Hematopoietic multipotent progenitor cell (in vitro differentiated cells): ENCODE measurements around the gene COL4A4. TPM values are rescaled to one million over a fixed set of nuclear protein-coding genes. Genes with fewer than 3 reads are reported as not detected.
"Not testable (repeated sequence)": the region's sequence is repeated elsewhere in the genome, so short reads cannot be mapped to it uniquely, and the experiment has no call there.

ENCODE experiments used
- DNase-seq, 3 donors: peaks; one replicate each; pipeline ENCODE4 v3.0.0-alpha.2; 2011 to 2015; ENCODE audit warnings: low read depth in 2 of 3, low spot score in 2 of 3
- total RNA-seq: library from RNA; depleted of rRNA; stranded (reverse); fragments of >200 nt; gene quantifications from one replicate; pipeline ENCODE4 v1.2.3, GENCODE V29; 2012

Gene COL4A4
- total RNA-seq, 1 donor: not detected

GRCh38 chr2:227117852-227118251 lies 46.2 kb downstream of the COL4A4 start:
- DNase-seq: no peak

GRCh38 chr2:227117027-227117426 lies 47.0 kb downstream of the COL4A4 start:
- no peak for DNase-seq

GRCh38 chr2:227115761-227116160 lies 48.2 kb downstream of the COL4A4 start:
- DNase-seq: no peak

- DNase-seq: peak in 2 of 3 donors; percentile 29 to 66
Observed at GRCh38 chr2:227106845-227107759, 56.9 kb downstream of the COL4A4 start.

GRCh38 chr2:227103583-227103982 lies 60.4 kb downstream of the COL4A4 start:
- DNase-seq: no peak

GRCh38 chr2:227099340-227099739 lies 64.7 kb downstream of the COL4A4 start:
- no peak for DNase-seq

- DNase-seq: no peak
Observed at GRCh38 chr2:227098162-227098515, 65.9 kb downstream of the COL4A4 start.

GRCh38 chr2:227097495-227098161 lies 66.4 kb downstream of the COL4A4 start:
- no peak for DNase-seq

GRCh38 chr2:227095346-227095745 lies 68.7 kb downstream of the COL4A4 start:
- no peak for DNase-seq

- DNase-seq: no peak
Observed at GRCh38 chr2:227082286-227082685, 81.7 kb downstream of the COL4A4 start.

- DNase-seq: no peak
Observed at GRCh38 chr2:227079726-227080125, 84.3 kb downstream of the COL4A4 start.

GRCh38 chr2:227065065-227065464 lies 98.9 kb downstream of the COL4A4 start:
- not testable (repeated sequence) for DNase-seq

GRCh38 chr2:227058888-227059399 lies 105.1 kb downstream of the COL4A4 start:
- no peak for DNase-seq

- no peak for DNase-seq
Observed at GRCh38 chr2:227057743-227058447, 106.1 kb downstream of the COL4A4 start.

- DNase-seq: no peak
Observed at GRCh38 chr2:227057060-227057459, 106.9 kb downstream of the COL4A4 start.

- no peak for DNase-seq
Observed at GRCh38 chr2:227054006-227054405, 110.0 kb downstream of the COL4A4 start.

- DNase-seq: no peak
Observed at GRCh38 chr2:227052879-227053278, 111.1 kb downstream of the COL4A4 start.

- no peak for DNase-seq
Observed at GRCh38 chr2:227043981-227044380, 120.0 kb downstream of the COL4A4 start.

GRCh38 chr2:227038550-227039189 lies 125.3 kb downstream of the COL4A4 start:
- no peak for DNase-seq

GRCh38 chr2:227036527-227036926 lies 127.5 kb downstream of the COL4A4 start:
- no peak for DNase-seq
